Activated B cell treated with CpG ODN at 0.5 μM for 24 hours (primary cell): ENCODE measurements around the gene ITPKB. TPM values are rescaled to one million over a fixed set of nuclear protein-coding genes. Genes with fewer than 3 reads are reported as not detected.

Source experiments
- ATAC-seq: fragments of 200-7000 bp; cut with Tn5 transposase; one replicate; pipeline ENCODE4 v1.10.0; 2021; ENCODE audit warnings: low read depth, mild to moderate bottlenecking, moderate library complexity
- CTCF ChIA-PET: fragments of 350-600 bp; sonication (Branson Sonifier 250); formaldehyde crosslinking; loops from one replicate; lab custom pipeline; 2021; ENCODE audit warnings: antibody characterized with exemption; lab: Charles Lee
- POLR2A ChIA-PET: fragments of 350-600 bp; sonication (Branson Sonifier 250); formaldehyde crosslinking; loops from one replicate; lab custom pipeline; 2021; ENCODE audit warnings: antibody characterized with exemption; lab: Charles Lee
- DNase-seq: peaks from one replicate; pipeline ENCODE4 v3.0.0; 2022
- H3K27ac Mint-ChIP-seq: one replicate; pipeline ENCODE4 v1.8.0; 2020; ENCODE audit warnings: mixed read lengths
- H3K27me3 Mint-ChIP-seq: one replicate; pipeline ENCODE4 v1.8.0; 2021; ENCODE audit warnings: mixed read lengths
- H3K36me3 Mint-ChIP-seq: one replicate; pipeline ENCODE4 v1.8.0; 2021; ENCODE audit warnings: low read depth, mixed read lengths
- H3K4me1 Mint-ChIP-seq: one replicate; pipeline ENCODE4 v1.8.0; 2021; ENCODE audit warnings: mixed read lengths
- H3K4me3 Mint-ChIP-seq: one replicate; pipeline ENCODE4 v1.8.0; 2020; ENCODE audit warnings: mild to moderate bottlenecking, mixed read lengths
- H3K9me3 Mint-ChIP-seq: one replicate; pipeline ENCODE4 v1.8.0; 2020; ENCODE audit warnings: mixed read lengths
- CTCF ChIP-seq: fragments of 200-600 bp; IDR thresholded peaks from one replicate; pipeline ENCODE4 v1.8.0; 2022; ENCODE audit warnings: antibody characterized with exemption, mild to moderate bottlenecking
- intact Hi-C: fragments of 100-400 bp; cut with micrococcal nuclease; formaldehyde crosslinking; loops from one replicate; pipeline ENCODE4 v1.15.1; 2024
- total RNA-seq: library from RNA; stranded (reverse); gene quantifications from 2 replicates; pipeline ENCODE4 v1.2.3, GENCODE V29; 2022

ITPKB gene
- total RNA-seq, 1 donor from 2014 or later, result 97.3 TPM

GRCh38 chr1:226696547-226696946 lies 42.5 kb downstream of the ITPKB start:
- H3K27ac Mint-ChIP-seq, result peak overlapping the region; percentile 96
- DNase-seq (no peak), ATAC-seq (no peak)
- ChIA-PET POLR2A (interaction anchor here (1.7 to 14.1 kb wide), 9 partner anchors 9 to 54 kb away, joined by 7 to 261 read pairs (median 45); partner anchors contain the start of gene ITPKB), CTCF (interaction anchor here (0.6 to 4.2 kb wide), 7 partner anchors 9 to 59 kb away, joined by 3 to 21 read pairs (median 3); no protein-coding TSS in a partner anchor)
- no peak for TF ChIP-seq CTCF
- intact Hi-C loops, result loop anchor here (2.0 kb wide), 1 partner anchor 16 kb away; no protein-coding TSS in a partner anchor
- H3K4me1 Mint-ChIP-seq, result peaks cover 96% of the 10 kb centered on the region
- peaks cover 48% of the 10 kb centered on the region for H3K36me3 Mint-ChIP-seq
- H3K27me3 Mint-ChIP-seq, result no peaks in the 10 kb centered on the region
- no peaks in the 10 kb centered on the region for H3K9me3 Mint-ChIP-seq
- H3K4me3 Mint-ChIP-seq, result peak overlapping the region; percentile 77

- no peaks in the 10 kb centered on the region for H3K27me3 Mint-ChIP-seq
- intact Hi-C loops, result no loop called here
- H3K4me1 Mint-ChIP-seq, result peaks cover 99% of the 10 kb centered on the region
- ChIA-PET POLR2A (interaction anchor here (0.7 to 14.1 kb wide), 7 partner anchors 8 to 53 kb away, joined by 3 to 261 read pairs (median 65); no protein-coding TSS in a partner anchor), CTCF (interaction anchor here (2.0 to 4.2 kb wide), 2 partner anchors 8 to 58 kb away, joined by 5 to 21 read pairs; no protein-coding TSS in a partner anchor)
- no peak for DNase-seq
- no peak for ATAC-seq
- H3K4me3 Mint-ChIP-seq, result no peak overlapping the region
- H3K27ac Mint-ChIP-seq, result peak overlapping the region; percentile 86
- H3K9me3 Mint-ChIP-seq, result no peaks in the 10 kb centered on the region
- no peak for TF ChIP-seq CTCF
- H3K36me3 Mint-ChIP-seq, result peaks cover 52% of the 10 kb centered on the region
Measured at GRCh38 chr1:226695335-226695900, 43.7 kb downstream of the ITPKB start.

- intact Hi-C loops, result no loop called here
- Mint-ChIP-seq H3K36me3 (peaks cover 53% of the 10 kb centered on the region), H3K9me3 (no peaks in the 10 kb centered on the region), H3K4me3 (peak overlapping the region; percentile 24), H3K4me1 (peaks cover 100% of the 10 kb centered on the region), H3K27me3 (no peaks in the 10 kb centered on the region), H3K27ac (peak overlapping the region; percentile 93)
- ChIA-PET CTCF (interaction anchor here (1.0 to 2.5 kb wide), 5 partner anchors 8 to 30 kb away, joined by 3 to 7 read pairs (median 3); no protein-coding TSS in a partner anchor), POLR2A (interaction anchor here (0.5 to 14.1 kb wide), 11 partner anchors 11 to 1266 kb away, joined by 3 to 261 read pairs (median 5); partner anchors contain the start of gene ITPKB)
- DNase-seq (no peak), ATAC-seq (no peak)
- TF ChIP-seq CTCF, result no peak
Measured at GRCh38 chr1:226692823-226693222, 46.3 kb downstream of the ITPKB start.

GRCh38 chr1:226692051-226692792 lies 46.9 kb downstream of the ITPKB start:
- ChIA-PET POLR2A (interaction anchor here (0.7 to 14.1 kb wide), 10 partner anchors 12 to 59 kb away, joined by 3 to 261 read pairs (median 10); partner anchors contain the start of gene ITPKB), CTCF (interaction anchor here (1.0 to 2.5 kb wide), 3 partner anchors 7 to 29 kb away, joined by 4 to 7 read pairs (median 5); no protein-coding TSS in a partner anchor)
- no peak for TF ChIP-seq CTCF
- intact Hi-C loops, result no loop called here
- DNase-seq (no peak), ATAC-seq (no peak)
- Mint-ChIP-seq H3K9me3 (no peaks in the 10 kb centered on the region), H3K36me3 (peaks cover 57% of the 10 kb centered on the region), H3K4me3 (peak overlapping the region; percentile 24), H3K4me1 (peaks cover 100% of the 10 kb centered on the region), H3K27me3 (no peaks in the 10 kb centered on the region), H3K27ac (peak overlapping the region; percentile 93)
